HCT116 (cell line): Measurements from ENCODE around the gene COBL. TPM values are rescaled to one million over a fixed set of nuclear protein-coding genes. Genes with fewer than 3 reads are reported as not detected.

Experiments
- ATAC-seq: fragments of 200-7000 bp; cut with Tn5 transposase; 2 replicates; pipeline ENCODE4 v1.9.1; 2020; ENCODE audit warnings: mild to moderate bottlenecking, moderate library complexity
- BruUV-seq: library from RNA; stranded (reverse); fragments of 400-500 nt; replicated peaks from 2 replicates; lab custom pipeline; 2021; lab: Mats Ljungman, UMichigan
- CTCF ChIA-PET: fragments of 300-600 bp; sonication (Branson Sonifier 250); formaldehyde crosslinking; loops from one replicate; lab custom pipeline; 2021; ENCODE audit warnings: antibody characterized with exemption; lab: Charles Lee
- POLR2A ChIA-PET: fragments of 300-600, 350-600 bp; sonication (Branson Sonifier 250); formaldehyde crosslinking; loops from one replicate; lab custom pipeline; 2021; ENCODE audit warnings: antibody characterized with exemption; lab: Charles Lee
- RAD21 ChIA-PET, 2 experiments: fragments of 300-600 bp; sonication (Branson Sonifier 250); formaldehyde crosslinking; loops; one replicate each; lab custom pipeline; 2023; ENCODE audit warnings: low total read pairs in 2 of 2; ENCODE audit not compliant: uncharacterized antibody in 2 of 2, unreplicated experiment in 2 of 2, low non-redundant PET in 1 of 2; lab: Charles Lee
- DNase-seq: peaks from one replicate; pipeline ENCODE4 v3.0.0-alpha.2; 2010; ENCODE audit warnings: low read depth, low spot score
- H2AFZ ChIP-seq: fragments of 200-600 bp; shearing (Covaris generic), sonication (generic); 2 replicates; pipeline ENCODE4 v1.6.1; 2017; ENCODE audit warnings: low read depth, mixed run types, mixed read lengths, antibody characterized with exemption, low read length; ENCODE audit not compliant: poor library complexity, severe bottlenecking
- H3K27ac ChIP-seq: 2 replicates; pipeline ENCODE4 v1.5.1; 2012; ENCODE audit warnings: low read depth, low read length
- H3K27me3 ChIP-seq: fragments of 200-600 bp; sonication (generic); 2 replicates; pipeline ENCODE4 v1.6.1; 2016; ENCODE audit warnings: mixed run types, low read length, mixed read lengths; ENCODE audit not compliant: insufficient read depth
- H3K36me3 ChIP-seq, 2 experiments: fragments of 200-500 bp in 1 of 2; fragments of 200-600 bp in 1 of 2; sonication (Bioruptor generic) in 1 of 2; sonication (generic) in 1 of 2; 2 replicates each; pipeline versions ENCODE4 v1.5.1 to v1.6.1; 2014 to 2016; ENCODE audit warnings: low read length in 2 of 2, inconsistent platforms in 1 of 2, mixed read lengths in 1 of 2, mixed run types in 1 of 2; ENCODE audit not compliant: insufficient read depth in 2 of 2, control insufficient read depth in 1 of 2
- H3K4me1 ChIP-seq, 2 experiments: fragments of 200-600 bp in 1 of 2; sonication (generic) in 1 of 2; 2 replicates each; pipeline versions ENCODE4 v1.5.1 to v1.6.1; 2012 to 2017; ENCODE audit warnings: low read length in 2 of 2, inconsistent platforms in 1 of 2, mild to moderate bottlenecking in 1 of 2, mixed read lengths in 1 of 2, mixed run types in 1 of 2, moderate library complexity in 1 of 2; ENCODE audit not compliant: insufficient read depth in 2 of 2, control insufficient read depth in 1 of 2
- H3K4me2 ChIP-seq: fragments of 200-600 bp; sonication (generic); 2 replicates; pipeline ENCODE4 v1.6.1; 2017; ENCODE audit warnings: mixed run types, low read length, mixed read lengths
- H3K4me3 ChIP-seq, 2 experiments: fragments of 200-600 bp in 1 of 2; sonication (generic) in 1 of 2; replicated peaks in 1 of 2; 2 replicates each; pipeline ENCODE4 v1.5.1; 2011 to 2016; ENCODE audit warnings: low read length in 2 of 2, control low read depth in 1 of 2, low read depth in 1 of 2, mild to moderate bottlenecking in 1 of 2, mixed read lengths in 1 of 2, mixed run types in 1 of 2
- H3K79me2 ChIP-seq: fragments of 200-600 bp; sonication (generic); 2 replicates; pipeline ENCODE4 v1.6.1; 2017; ENCODE audit warnings: mild to moderate bottlenecking, mixed run types, low read length, moderate library complexity, mixed read lengths; ENCODE audit not compliant: insufficient read depth
- H3K9ac ChIP-seq: fragments of 200-600 bp; sonication (generic); 2 replicates; pipeline ENCODE4 v1.6.1; 2016; ENCODE audit warnings: low read length, mixed read lengths
- H3K9me2 ChIP-seq: fragments of 200-600 bp; sonication (generic), shearing (Covaris generic); 2 replicates; pipeline ENCODE4 v1.6.1; 2017; ENCODE audit warnings: mixed run types, mild to moderate bottlenecking, moderate library complexity; ENCODE audit not compliant: insufficient read depth
- H3K9me3 ChIP-seq, 2 experiments: fragments of 200-500 bp in 1 of 2; fragments of 200-600 bp in 1 of 2; sonication (Bioruptor generic) in 1 of 2; sonication (generic) in 1 of 2; 2 replicates each; pipeline ENCODE4 v1.6.1; 2014 to 2017; ENCODE audit warnings: low read length in 2 of 2, mixed read lengths in 2 of 2, inconsistent platforms in 1 of 2, low read depth in 1 of 2, mild to moderate bottlenecking in 1 of 2, mixed run types in 1 of 2, moderate library complexity in 1 of 2; ENCODE audit not compliant: control insufficient read depth in 1 of 2, insufficient read depth in 1 of 2
- H4K20me1 ChIP-seq: fragments of 200-600 bp; sonication (generic), shearing (Covaris generic); 2 replicates; pipeline ENCODE4 v1.6.1; 2017; ENCODE audit warnings: mixed run types, mild to moderate bottlenecking, moderate library complexity; ENCODE audit not compliant: insufficient read depth
- CBX3 ChIP-seq: IDR thresholded peaks from 2 replicates; pipeline ENCODE4 v1.6.1; 2012; ENCODE audit warnings: low read depth
- EGR1 ChIP-seq: IDR thresholded peaks from 2 replicates; pipeline ENCODE4 v1.6.1; 2012; ENCODE audit warnings: low read depth
- ELF1 ChIP-seq: IDR thresholded peaks from 2 replicates; pipeline ENCODE4 v1.6.1; 2012; ENCODE audit warnings: low read depth, borderline replicate concordance
- EZH2 ChIP-seq: fragments of 200-600 bp; sonication (generic); IDR thresholded peaks from 2 replicates; pipeline ENCODE4 v1.6.1; 2017; ENCODE audit warnings: antibody characterized with exemption, mixed run types
- JUND ChIP-seq: IDR thresholded peaks from 2 replicates; pipeline ENCODE4 v1.6.1; 2012
- POLR2A ChIP-seq: IDR thresholded peaks from 2 replicates; pipeline ENCODE4 v1.7.0; 2011; ENCODE audit warnings: borderline replicate concordance; ENCODE audit not compliant: insufficient read depth, insufficient read length; ENCODE audit errors: extremely low read depth
- POLR2AphosphoS5 ChIP-seq: IDR thresholded peaks from 2 replicates; pipeline ENCODE4 v1.6.1; 2011; ENCODE audit warnings: mild to moderate bottlenecking, low read depth, low read length, moderate library complexity
- RAD21 ChIP-seq: IDR thresholded peaks from 2 replicates; pipeline ENCODE4 v1.6.1; 2012; ENCODE audit warnings: low read depth, mild to moderate bottlenecking
- SRF ChIP-seq: IDR thresholded peaks from 2 replicates; pipeline ENCODE4 v1.6.1; 2012; ENCODE audit warnings: low read depth
- TCF7L2 ChIP-seq: IDR thresholded peaks from 2 replicates; pipeline ENCODE4 v1.7.0; 2011; ENCODE audit warnings: borderline replicate concordance, inconsistent platforms; ENCODE audit not compliant: insufficient read depth, insufficient read length; ENCODE audit errors: extremely low read depth
- YY1 ChIP-seq: IDR thresholded peaks from 2 replicates; pipeline ENCODE4 v1.6.1; 2011; ENCODE audit warnings: low read length, low read depth, moderate library complexity, mild to moderate bottlenecking; ENCODE audit not compliant: insufficient replicate concordance; ENCODE audit errors: extremely low read depth
- ZFX ChIP-seq: fragments of 450-650 bp; IDR thresholded peaks from 2 replicates; pipeline ENCODE4 v1.6.1; 2017
- intact Hi-C: fragments of 100-400 bp; cut with micrococcal nuclease; formaldehyde crosslinking; loops from 2 replicates; pipeline ENCODE4 v1.10.0; 2022
- total RNA-seq: library from RNA; stranded (reverse); gene quantifications from one replicate; pipeline ENCODE4 v1.2.1, GENCODE V29; 2021; ENCODE audit not compliant: unreplicated experiment
- TF ChIP-seq, protein P1 (sequence below): IDR thresholded peaks from 2 replicates; pipeline ENCODE4 v1.6.1; 2012; ENCODE audit warnings: low read depth
- TF ChIP-seq, protein P2 (sequence below): IDR thresholded peaks from 2 replicates; pipeline ENCODE4 v1.6.1; 2011; ENCODE audit warnings: mild to moderate bottlenecking, low read length, moderate library complexity; ENCODE audit not compliant: insufficient replicate concordance; ENCODE audit errors: extremely low read depth
- TF ChIP-seq, protein P3 (sequence below): IDR thresholded peaks from 2 replicates; pipeline ENCODE4 v1.6.1; 2012
- TF ChIP-seq, protein P4 (sequence below): IDR thresholded peaks from 2 replicates; pipeline ENCODE4 v1.6.1; 2012

Gene COBL
- total RNA-seq, 1 experiment from 2014 or later: 19.3 TPM

DNA sequence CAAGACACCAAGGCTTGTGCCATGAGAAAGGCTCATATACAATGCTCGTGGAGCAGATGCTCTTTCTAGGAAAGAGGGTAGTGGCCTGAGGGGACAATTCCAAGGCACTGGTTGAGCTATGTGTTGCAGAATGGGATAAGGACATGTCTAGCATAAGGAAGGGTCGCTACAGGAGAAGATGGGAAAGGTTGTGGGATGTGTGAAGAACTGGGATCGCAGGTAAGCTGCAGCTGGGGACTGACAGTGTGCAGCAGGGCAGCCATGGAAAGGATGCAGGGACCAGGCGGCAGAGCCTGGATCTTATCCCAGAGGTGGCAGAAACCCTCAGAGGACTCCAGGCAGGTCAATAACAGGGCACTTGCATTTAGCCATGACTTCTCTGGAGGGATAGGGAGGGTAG is 56.1 kb downstream of the COBL start:
- ChIA-PET CTCF (no interaction called here), POLR2A (no interaction called here), RAD21 (no interaction called here)
- no peak for ATAC-seq
- H4K20me1 ChIP-seq: no peaks in the 10 kb centered on the region
- no TSS peak for BruUV-seq
- no peak overlapping the region for H3K4me2 ChIP-seq
- no peak overlapping the region for H3K4me3 ChIP-seq
- no peak overlapping the region for H2AFZ ChIP-seq
- no peaks in the 10 kb centered on the region for H3K27me3 ChIP-seq
- H3K9me3 ChIP-seq: no peaks in the 10 kb centered on the region
- H3K9ac ChIP-seq: no peak overlapping the region
- intact Hi-C loops: no loop called here
- no peak overlapping the region for H3K27ac ChIP-seq
- H3K4me1 ChIP-seq: peaks cover 26 to 29% of the 10 kb centered on the region in 2 experiments
- no peaks in the 10 kb centered on the region for H3K36me3 ChIP-seq
- H3K9me2 ChIP-seq: no peaks in the 10 kb centered on the region
- DNase-seq: no peak
- TF ChIP-seq POLR2AphosphoS5 (no peak), RAD21 (no peak), JUND (no peak), SRF (no peak), ELF1 (no peak), YY1 (no peak), CBX3 (no peak), POLR2A (no peak), EZH2 (no peak), TCF7L2 (no peak), ZFX (no peak), EGR1 (no peak)
- TF ChIP-seq, protein P1, sequence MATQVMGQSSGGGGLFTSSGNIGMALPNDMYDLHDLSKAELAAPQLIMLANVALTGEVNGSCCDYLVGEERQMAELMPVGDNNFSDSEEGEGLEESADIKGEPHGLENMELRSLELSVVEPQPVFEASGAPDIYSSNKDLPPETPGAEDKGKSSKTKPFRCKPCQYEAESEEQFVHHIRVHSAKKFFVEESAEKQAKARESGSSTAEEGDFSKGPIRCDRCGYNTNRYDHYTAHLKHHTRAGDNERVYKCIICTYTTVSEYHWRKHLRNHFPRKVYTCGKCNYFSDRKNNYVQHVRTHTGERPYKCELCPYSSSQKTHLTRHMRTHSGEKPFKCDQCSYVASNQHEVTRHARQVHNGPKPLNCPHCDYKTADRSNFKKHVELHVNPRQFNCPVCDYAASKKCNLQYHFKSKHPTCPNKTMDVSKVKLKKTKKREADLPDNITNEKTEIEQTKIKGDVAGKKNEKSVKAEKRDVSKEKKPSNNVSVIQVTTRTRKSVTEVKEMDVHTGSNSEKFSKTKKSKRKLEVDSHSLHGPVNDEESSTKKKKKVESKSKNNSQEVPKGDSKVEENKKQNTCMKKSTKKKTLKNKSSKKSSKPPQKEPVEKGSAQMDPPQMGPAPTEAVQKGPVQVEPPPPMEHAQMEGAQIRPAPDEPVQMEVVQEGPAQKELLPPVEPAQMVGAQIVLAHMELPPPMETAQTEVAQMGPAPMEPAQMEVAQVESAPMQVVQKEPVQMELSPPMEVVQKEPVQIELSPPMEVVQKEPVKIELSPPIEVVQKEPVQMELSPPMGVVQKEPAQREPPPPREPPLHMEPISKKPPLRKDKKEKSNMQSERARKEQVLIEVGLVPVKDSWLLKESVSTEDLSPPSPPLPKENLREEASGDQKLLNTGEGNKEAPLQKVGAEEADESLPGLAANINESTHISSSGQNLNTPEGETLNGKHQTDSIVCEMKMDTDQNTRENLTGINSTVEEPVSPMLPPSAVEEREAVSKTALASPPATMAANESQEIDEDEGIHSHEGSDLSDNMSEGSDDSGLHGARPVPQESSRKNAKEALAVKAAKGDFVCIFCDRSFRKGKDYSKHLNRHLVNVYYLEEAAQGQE: no peak
- TF ChIP-seq, protein P2, sequence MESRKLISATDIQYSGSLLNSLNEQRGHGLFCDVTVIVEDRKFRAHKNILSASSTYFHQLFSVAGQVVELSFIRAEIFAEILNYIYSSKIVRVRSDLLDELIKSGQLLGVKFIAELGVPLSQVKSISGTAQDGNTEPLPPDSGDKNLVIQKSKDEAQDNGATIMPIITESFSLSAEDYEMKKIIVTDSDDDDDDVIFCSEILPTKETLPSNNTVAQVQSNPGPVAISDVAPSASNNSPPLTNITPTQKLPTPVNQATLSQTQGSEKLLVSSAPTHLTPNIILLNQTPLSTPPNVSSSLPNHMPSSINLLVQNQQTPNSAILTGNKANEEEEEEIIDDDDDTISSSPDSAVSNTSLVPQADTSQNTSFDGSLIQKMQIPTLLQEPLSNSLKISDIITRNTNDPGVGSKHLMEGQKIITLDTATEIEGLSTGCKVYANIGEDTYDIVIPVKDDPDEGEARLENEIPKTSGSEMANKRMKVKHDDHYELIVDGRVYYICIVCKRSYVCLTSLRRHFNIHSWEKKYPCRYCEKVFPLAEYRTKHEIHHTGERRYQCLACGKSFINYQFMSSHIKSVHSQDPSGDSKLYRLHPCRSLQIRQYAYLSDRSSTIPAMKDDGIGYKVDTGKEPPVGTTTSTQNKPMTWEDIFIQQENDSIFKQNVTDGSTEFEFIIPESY: no peak
- TF ChIP-seq, protein P3, sequence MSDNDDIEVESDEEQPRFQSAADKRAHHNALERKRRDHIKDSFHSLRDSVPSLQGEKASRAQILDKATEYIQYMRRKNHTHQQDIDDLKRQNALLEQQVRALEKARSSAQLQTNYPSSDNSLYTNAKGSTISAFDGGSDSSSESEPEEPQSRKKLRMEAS: no peak
- TF ChIP-seq, protein P4, sequence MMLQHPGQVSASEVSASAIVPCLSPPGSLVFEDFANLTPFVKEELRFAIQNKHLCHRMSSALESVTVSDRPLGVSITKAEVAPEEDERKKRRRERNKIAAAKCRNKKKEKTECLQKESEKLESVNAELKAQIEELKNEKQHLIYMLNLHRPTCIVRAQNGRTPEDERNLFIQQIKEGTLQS: no peak
- no peaks in the 10 kb centered on the region; the same call in 1 of the 2 replicates for H3K79me2 ChIP-seq
